CD14-positive monocyte (primary cell): ENCODE results near the gene FAM25C. TPM values are rescaled to one million over a fixed set of nuclear protein-coding genes. Genes with fewer than 3 reads are reported as not detected.
"Not testable (repeated sequence)": the region's sequence is repeated elsewhere in the genome, so short reads cannot be mapped to it uniquely, and the experiment has no call there.

ENCODE experiments used
- DNase-seq, 3 donors: peaks; one replicate each; pipeline ENCODE4 v3.0.0-alpha.2; 2011 to 2022
- H2AFZ ChIP-seq: 2 replicates; pipeline ENCODE4 v1.6.0; 2012; ENCODE audit warnings: mild to moderate bottlenecking, low read depth, low read length, inconsistent platforms; ENCODE audit not compliant: insufficient read depth, poor library complexity, severe bottlenecking
- H3K27ac ChIP-seq, 2 donors: 1 replicate in 1 of 2; 2 replicates in 1 of 2; pipeline ENCODE4 v1.5.1; 2012 to 2013; ENCODE audit warnings: low read length in 2 of 2, control low read depth in 1 of 2, inconsistent platforms in 1 of 2, low read depth in 1 of 2, mild to moderate bottlenecking in 1 of 2
- H3K27me3 ChIP-seq, 2 donors: one replicate each; pipeline versions ENCODE4 v1.6.0 to v1.6.1; 2011 to 2013; ENCODE audit warnings: low read length in 2 of 2; ENCODE audit not compliant: control insufficient read depth in 2 of 2, insufficient read depth in 2 of 2
- H3K36me3 ChIP-seq, 2 donors: replicated peaks in 1 of 2; 1 replicate in 1 of 2; 2 replicates in 1 of 2; pipeline versions ENCODE4 v1.5.1 to v1.6.1; 2012 to 2013; ENCODE audit warnings: low read length in 2 of 2, control low read depth in 1 of 2, inconsistent platforms in 1 of 2, mild to moderate bottlenecking in 1 of 2; ENCODE audit not compliant: insufficient read depth in 2 of 2, control insufficient read depth in 1 of 2
- H3K4me1 ChIP-seq, 2 donors: 1 replicate in 1 of 2; 2 replicates in 1 of 2; pipeline versions ENCODE4 v1.5.1 to v1.6.1; 2012 to 2013; ENCODE audit warnings: low read length in 2 of 2, control low read depth in 1 of 2, inconsistent platforms in 1 of 2, mild to moderate bottlenecking in 1 of 2, moderate library complexity in 1 of 2; ENCODE audit not compliant: insufficient read depth in 2 of 2, control insufficient read depth in 1 of 2
- H3K4me2 ChIP-seq: replicated peaks from 2 replicates; pipeline ENCODE3; 2012; ENCODE audit warnings: low read length, moderate library complexity, mild to moderate bottlenecking; ENCODE audit not compliant: poor library complexity, severe bottlenecking; ENCODE audit errors: extremely low read depth
- H3K4me3 ChIP-seq, 3 experiments: fragments of 200-600 bp in 1 of 3; sonication (generic) in 1 of 3; replicated peaks in 1 of 3; 1 replicate in 2 of 3; 2 replicates in 1 of 3; pipeline ENCODE4 v1.5.1; 2011 to 2013; ENCODE audit warnings: low read length in 3 of 3, mild to moderate bottlenecking in 3 of 3, control low read depth in 2 of 3, low read depth in 2 of 3, inconsistent platforms in 1 of 3, moderate library complexity in 1 of 3
- H3K79me2 ChIP-seq: 2 replicates; pipeline ENCODE4 v1.6.0; 2012; ENCODE audit warnings: mild to moderate bottlenecking, control low read depth, inconsistent platforms, low read length, moderate library complexity; ENCODE audit not compliant: insufficient read depth
- H3K9ac ChIP-seq: 2 replicates; pipeline ENCODE4 v1.6.0; 2017; ENCODE audit warnings: low read length, mild to moderate bottlenecking; ENCODE audit not compliant: insufficient read depth, poor library complexity, severe bottlenecking
- H3K9me3 ChIP-seq, 2 donors: replicated peaks in 1 of 2; 1 replicate in 1 of 2; 2 replicates in 1 of 2; pipeline versions ENCODE4 v1.5.1 to v1.6.1; 2012 to 2013; ENCODE audit warnings: low read length in 2 of 2, control low read depth in 1 of 2; ENCODE audit not compliant: control insufficient read depth in 1 of 2, insufficient read depth in 1 of 2
- H4K20me1 ChIP-seq: 2 replicates; pipeline ENCODE4 v1.6.0; 2012; ENCODE audit warnings: mild to moderate bottlenecking, low read length, control low read depth, moderate library complexity; ENCODE audit not compliant: insufficient read depth
- H3K27ac Mint-ChIP-seq, 7 donors: one replicate each; pipeline ENCODE4 v1.8.0; 2020; ENCODE audit warnings: mild to moderate bottlenecking in 7 of 7, mixed read lengths in 7 of 7, moderate library complexity in 6 of 7, inconsistent platforms in 2 of 7
- H3K27me3 Mint-ChIP-seq, 3 donors: one replicate each; pipeline ENCODE4 v1.8.0; 2021 to 2022; ENCODE audit warnings: low read depth in 3 of 3, mild to moderate bottlenecking in 3 of 3, mixed read lengths in 3 of 3, moderate library complexity in 3 of 3, inconsistent platforms in 1 of 3
- H3K36me3 Mint-ChIP-seq, 2 donors: one replicate each; pipeline ENCODE4 v1.8.0; 2020; ENCODE audit warnings: mixed read lengths in 2 of 2, inconsistent platforms in 1 of 2, mild to moderate bottlenecking in 1 of 2
- H3K4me1 Mint-ChIP-seq: one replicate; pipeline ENCODE4 v1.8.0; 2020; ENCODE audit warnings: mild to moderate bottlenecking, mixed read lengths
- H3K4me3 Mint-ChIP-seq, 2 donors: one replicate each; pipeline ENCODE4 v1.8.0; 2020; ENCODE audit warnings: mild to moderate bottlenecking in 2 of 2, mixed read lengths in 2 of 2, moderate library complexity in 1 of 2
- H3K9me3 Mint-ChIP-seq, 7 donors: one replicate each; pipeline ENCODE4 v1.8.0; 2020 to 2022; ENCODE audit warnings: mixed read lengths in 7 of 7, mild to moderate bottlenecking in 6 of 7, moderate library complexity in 6 of 7, inconsistent platforms in 2 of 7
- WGBS: methylation state at CpG from one replicate; pipeline ENCODE4 v1.1.5; 2013; ENCODE audit warnings: missing lambda C conversion rate; ENCODE audit not compliant: insufficient coverage; 5-methylcytosine and 5-hydroxymethylcytosine counted together
- intact Hi-C, 2 donors: fragments of 100-400 bp; cut with micrococcal nuclease; formaldehyde crosslinking; loops; one replicate each; pipeline versions ENCODE4 v1.15.0 to v1.15.1; 2023
- polyA plus RNA-seq, 3 donors: library from polyadenylated mRNA; depleted of rRNA in 1 of 3; unstranded in 2 of 3; stranded (reverse) in 1 of 3; fragments of 300-500 nt in 2 of 3; fragments of >200 nt in 1 of 3; fragmentation: Illumina TruSeq in 2 of 3; gene quantifications; 1 replicate in 2 of 3; 2 replicates in 1 of 3; pipeline ENCODE4 v1.2.3, GENCODE V29; 2012 to 2021
- small RNA-seq: library from RNA; depleted of rRNA; stranded (forward); fragments of <200 nt; gene quantifications from one replicate; pipeline ENCODE3, GENCODE V24; 2012; ENCODE audit warnings: low read depth; ENCODE audit not compliant: insufficient read length

FAM25C gene
- polyA plus RNA-seq, 3 donors = not detected

DNA sequence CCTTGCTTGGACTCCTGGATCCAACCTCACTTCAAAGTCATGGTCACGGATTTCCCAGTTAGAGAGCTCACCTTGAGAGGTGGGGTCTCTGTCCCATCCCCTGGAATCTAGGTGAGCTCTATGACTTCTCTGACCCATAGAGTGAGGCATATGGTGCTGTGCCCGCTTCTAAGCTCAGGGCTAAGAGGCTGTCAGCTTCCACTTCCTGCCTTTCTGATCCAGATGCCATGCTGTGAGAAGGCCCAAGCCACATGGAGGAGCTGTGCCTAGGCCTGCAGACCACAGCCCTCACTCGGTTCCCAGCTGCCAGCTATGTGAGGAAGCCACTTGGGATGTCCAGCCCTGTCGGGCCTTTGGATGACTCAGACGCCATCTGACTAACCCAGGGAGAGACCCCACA is 39.9 kb downstream of the FAM25C start:
- H3K4me2 ChIP-seq, H3K27me3 ChIP-seq, H3K27ac ChIP-seq, H3K4me1 Mint-ChIP-seq, DNase-seq, H3K36me3 Mint-ChIP-seq, H3K79me2 ChIP-seq, H2AFZ ChIP-seq, H3K9ac ChIP-seq, H3K27me3 Mint-ChIP-seq, H4K20me1 ChIP-seq, H3K4me1 ChIP-seq, H3K4me3 ChIP-seq, H3K9me3 Mint-ChIP-seq, H3K4me3 Mint-ChIP-seq, H3K36me3 ChIP-seq, H3K27ac Mint-ChIP-seq, H3K9me3 ChIP-seq, intact Hi-C loops: not testable (repeated sequence)
- no CpG with 5 or more reads among the region's 5 CpGs for WGBS

- H3K4me3 Mint-ChIP-seq, H3K9me3 Mint-ChIP-seq, H2AFZ ChIP-seq, H3K9me3 ChIP-seq, intact Hi-C loops, H3K36me3 ChIP-seq, H3K27ac Mint-ChIP-seq, H3K36me3 Mint-ChIP-seq, H3K4me2 ChIP-seq, H3K4me3 ChIP-seq, H3K27ac ChIP-seq, H3K27me3 ChIP-seq, H3K4me1 ChIP-seq, H4K20me1 ChIP-seq, H3K9ac ChIP-seq, H3K4me1 Mint-ChIP-seq, DNase-seq, H3K79me2 ChIP-seq, H3K27me3 Mint-ChIP-seq: not testable (repeated sequence)
- WGBS = no CpG with 5 or more reads among the region's 8 CpGs
These were observed 42.4 kb downstream of the FAM25C start for GRCh38 chr10:47957158-47957557.

- H3K27me3 Mint-ChIP-seq, H3K4me3 ChIP-seq, H3K9ac ChIP-seq, intact Hi-C loops, H3K27me3 ChIP-seq, H4K20me1 ChIP-seq, H3K4me2 ChIP-seq, H3K79me2 ChIP-seq, H3K36me3 ChIP-seq, H3K4me3 Mint-ChIP-seq, H2AFZ ChIP-seq, H3K36me3 Mint-ChIP-seq, H3K4me1 Mint-ChIP-seq, H3K4me1 ChIP-seq: not testable (repeated sequence)
- Histone ChIP-seq H3K27ac (peak overlapping the region in 1 of 2 donors; percentile 53), H3K9me3 (peaks cover 0 to 12% of the 10 kb centered on the region in 2 donors)
- WGBS = no CpG with 5 or more reads among the region's 1 CpG
- peak in 2 of 3 donors; percentile 39 to 62 for DNase-seq
- Mint-ChIP-seq H3K9me3 (peaks cover 8 to 25% (median 13%) of the 10 kb centered on the region in 7 donors), H3K27ac (peak overlapping the region; percentile 54 to 88 (median 74))
These were observed 52.2 kb downstream of the FAM25C start for GRCh38 chr10:47947424-47947823.

Small RNAs within 50 kb of the gene (small RNA-seq; reads per million reads assigned to genes)
- gene RNA5SP315 = not detected

Other genes starting within 250 kb of the FAM25C start
- gene SYT15B, start 236.2 kb downstream of the FAM25C start, polyA plus RNA-seq = not detected
- gene NPY4R2, start 81.1 kb downstream of the FAM25C start, polyA plus RNA-seq = not detected